ENCODE data around the gene CCNJL.

Gene CCNJL

DNA sequence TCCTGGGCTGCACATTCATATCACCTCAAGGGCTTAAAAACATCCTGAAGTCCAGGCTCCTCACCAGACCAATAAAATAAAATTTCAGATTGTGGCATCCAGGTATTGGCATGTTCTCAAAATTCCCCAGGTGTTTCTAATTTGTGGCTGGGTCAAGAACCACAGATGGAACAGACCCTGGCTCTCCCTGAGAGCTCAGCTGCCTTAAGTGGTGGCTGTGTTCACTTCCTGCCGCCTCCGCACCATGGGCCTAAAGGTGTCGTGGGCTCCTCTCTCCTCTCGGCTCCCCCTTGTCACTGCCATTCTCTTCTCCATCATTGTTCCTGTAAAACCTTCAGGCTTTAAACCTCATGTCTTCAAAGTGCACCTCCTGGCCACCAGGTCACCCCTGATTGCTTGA is 17.8 kb upstream of the CCNJL start:
- DNase-seq: no peak

GRCh38 chr5:160327818-160328217 is 15.5 kb upstream of the CCNJL start:
- no peak for DNase-seq

DNA sequence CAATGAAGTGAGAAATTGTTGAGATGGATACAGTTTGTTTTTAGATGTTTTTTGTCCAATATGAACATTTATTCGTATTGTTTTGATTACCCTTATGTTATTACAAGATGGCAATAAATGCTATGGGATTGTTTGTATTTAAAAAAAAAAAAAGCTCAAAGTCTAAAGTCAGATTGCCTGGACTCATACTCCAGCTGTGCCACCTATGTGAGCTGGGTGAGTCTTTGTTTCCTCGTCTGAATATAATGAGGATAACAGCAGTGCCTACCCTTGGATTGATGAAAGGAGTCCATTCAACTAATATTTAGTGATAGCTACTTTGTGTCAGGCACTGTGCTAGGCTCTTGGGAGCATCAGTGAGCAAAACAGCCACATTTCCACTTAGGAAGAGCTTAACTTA is 14.6 kb upstream of the CCNJL start:
- DNase-seq: no peak

GRCh38 chr5:160325716-160326115 is 13.4 kb upstream of the CCNJL start:
- DNase-seq: no peak

DNA sequence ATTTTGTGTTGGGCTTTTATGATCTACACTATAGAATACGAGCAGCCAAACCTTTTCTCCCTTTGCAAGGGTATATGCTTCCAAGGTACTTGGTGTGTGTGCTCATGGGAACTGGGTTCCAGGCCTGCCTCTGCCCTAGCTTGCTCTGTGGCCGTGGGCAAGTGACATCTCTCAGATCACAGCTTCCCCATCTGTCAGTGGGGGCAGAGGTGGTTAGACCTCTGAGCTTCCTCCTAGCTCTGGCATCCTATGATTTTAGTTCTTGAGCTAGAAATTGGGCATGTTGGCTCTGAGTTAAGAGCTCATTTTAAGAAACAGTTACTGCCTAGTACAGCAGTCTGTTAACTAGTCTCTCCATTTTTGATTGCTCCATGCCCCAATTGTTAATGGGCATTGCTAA is 12.5 kb upstream of the CCNJL start:
- no peak for DNase-seq

DNA sequence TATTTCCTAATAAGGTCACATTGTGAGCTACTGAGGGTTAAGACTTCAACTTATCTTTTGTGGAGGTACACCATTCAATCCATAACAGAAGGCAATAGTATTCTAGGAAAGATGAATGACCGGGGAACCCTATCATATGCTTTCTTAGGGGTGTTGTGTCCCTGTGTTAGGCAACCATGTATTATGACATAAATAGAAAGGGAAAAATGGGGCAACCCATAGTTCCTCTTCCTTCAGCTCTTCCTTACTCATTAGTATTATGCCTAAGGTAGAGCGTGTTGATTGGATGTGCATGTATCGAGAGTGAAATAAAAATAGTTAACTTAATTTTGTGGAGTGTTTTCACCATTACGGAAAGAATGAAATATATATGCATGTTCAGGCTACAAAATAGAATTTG is 6.0 kb upstream of the CCNJL start:
- no peak for DNase-seq

GRCh38 chr5:160317434-160317833 is 5.1 kb upstream of the CCNJL start:
- no peak for DNase-seq

- no peak for DNase-seq
Measured at GRCh38 chr5:160315968-160316367, 3.6 kb upstream of the CCNJL start.

DNA sequence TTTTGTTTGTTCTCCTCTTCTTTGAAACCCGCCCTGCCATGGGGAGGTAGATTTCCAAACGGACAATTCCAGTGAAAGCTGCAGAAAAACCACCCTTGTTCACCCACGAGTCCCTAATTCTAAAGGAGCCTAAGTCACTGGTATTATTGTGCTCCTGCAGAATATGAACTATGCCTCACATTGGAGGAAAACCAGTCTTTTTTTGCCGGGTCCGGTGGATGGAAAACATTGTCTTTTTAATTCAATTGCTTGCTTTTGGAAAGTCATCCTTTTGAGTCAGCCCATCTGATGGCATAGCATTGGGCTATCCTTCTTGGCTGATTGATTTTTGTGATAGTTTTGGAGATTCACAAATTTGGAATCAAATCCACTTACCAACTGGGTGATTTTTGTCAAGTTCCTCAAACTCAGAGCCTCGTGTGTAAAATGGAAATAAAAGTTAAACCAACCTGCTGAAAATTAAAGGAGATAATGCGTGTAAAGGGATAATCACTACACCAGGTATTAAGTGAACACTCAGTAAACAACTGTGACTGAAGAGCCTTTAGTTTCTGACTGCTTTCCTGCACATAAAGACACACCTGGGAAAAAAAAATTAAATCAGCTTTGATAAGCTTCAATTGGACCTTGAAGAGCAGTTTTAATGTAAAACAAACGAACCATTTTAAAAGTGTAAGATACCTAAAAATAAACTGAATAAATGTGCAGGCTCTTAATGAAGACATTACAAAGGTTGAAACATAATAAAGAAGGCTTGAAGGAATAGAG is 780 bp upstream of the CCNJL start:
- DNase-seq: no peak

- no peak for DNase-seq
Measured at GRCh38 chr5:160311491-160312133, 752 bp downstream of the CCNJL start.

GRCh38 chr5:160310552-160311295 is 1.6 kb downstream of the CCNJL start:
- no peak for DNase-seq

DNA sequence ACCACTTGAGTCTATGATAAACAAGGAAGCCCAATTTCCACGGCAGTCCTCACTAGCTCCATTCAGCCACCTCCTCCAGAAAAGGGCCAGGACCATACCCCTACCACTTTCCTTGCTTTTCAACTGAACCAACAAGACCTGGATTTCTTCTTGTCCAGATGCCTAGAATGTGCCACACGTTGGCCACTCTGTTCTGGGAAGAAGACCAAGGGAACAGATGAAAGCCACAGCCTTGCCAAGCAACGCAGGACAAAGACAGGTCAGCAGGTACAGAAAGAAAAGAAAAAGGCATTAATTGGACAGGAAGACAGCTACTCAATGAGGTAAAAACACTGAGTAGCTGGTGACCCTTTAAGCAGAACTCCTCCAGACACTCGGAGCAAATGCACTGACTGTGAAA is 2.2 kb downstream of the CCNJL start:
- no peak for DNase-seq

DNA sequence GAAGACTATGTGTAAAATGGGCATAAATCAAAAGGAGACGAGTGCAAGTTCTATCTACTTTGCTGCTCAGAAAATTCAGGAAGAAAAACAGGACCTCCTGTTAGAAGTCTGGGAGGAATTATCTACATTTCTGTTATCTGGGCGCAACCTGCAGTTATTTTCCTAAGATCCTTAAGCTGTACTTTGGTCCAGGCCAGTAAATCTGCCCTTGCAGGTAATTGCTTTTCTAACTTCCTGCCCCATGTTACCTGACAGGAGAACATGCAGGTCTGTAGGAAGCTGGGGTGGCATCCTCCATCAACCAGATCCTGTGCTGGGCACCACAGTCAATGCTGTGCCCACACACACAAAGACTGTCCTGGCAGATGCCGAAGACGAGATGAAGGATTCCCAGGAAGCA is 5.7 kb downstream of the CCNJL start:
- DNase-seq: no peak

DNA sequence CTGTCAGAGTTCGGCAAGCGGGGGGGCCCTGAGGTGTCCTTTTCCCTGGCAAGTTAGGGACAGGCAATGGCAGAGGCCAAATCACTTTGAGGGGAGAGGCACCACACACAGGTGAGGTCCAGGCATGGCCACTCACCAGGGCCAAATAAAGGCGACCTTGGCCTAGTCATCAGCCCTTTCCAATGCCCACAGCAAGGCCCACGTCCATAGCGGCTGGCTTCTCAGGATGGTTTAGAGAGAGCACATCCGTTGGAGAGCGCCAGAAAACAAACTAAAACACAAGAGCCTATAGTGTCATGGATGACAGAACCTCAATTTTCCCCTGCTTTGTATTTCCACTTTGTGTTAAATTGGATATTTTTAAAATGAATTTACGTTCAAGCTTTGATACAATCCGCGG is 7.0 kb downstream of the CCNJL start:
- DNase-seq: no peak

- DNase-seq: no peak
Measured at GRCh38 chr5:160303690-160304089, 8.7 kb downstream of the CCNJL start.

GRCh38 chr5:160298189-160298588 is 14.2 kb downstream of the CCNJL start:
- DNase-seq: no peak

DNA sequence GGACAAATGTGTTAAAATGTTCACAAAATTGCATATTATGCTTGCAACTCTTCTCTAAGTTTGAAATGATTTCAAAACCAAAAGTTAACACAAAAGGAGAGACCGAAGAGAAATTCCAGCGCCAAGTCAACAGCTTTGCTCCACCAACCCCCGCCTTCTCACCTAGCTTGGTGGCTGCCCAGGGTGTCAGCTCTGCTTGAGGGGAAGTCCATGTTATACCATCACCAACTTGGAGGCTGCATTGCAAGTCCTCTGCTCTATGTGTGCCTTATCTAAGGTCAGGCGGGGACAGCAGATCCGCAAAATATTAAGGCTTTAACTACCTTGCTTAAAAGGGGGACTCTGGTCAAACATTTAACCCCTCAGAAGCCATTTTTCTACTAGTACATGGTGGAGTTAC is 14.6 kb downstream of the CCNJL start:
- DNase-seq: no peak

DNA sequence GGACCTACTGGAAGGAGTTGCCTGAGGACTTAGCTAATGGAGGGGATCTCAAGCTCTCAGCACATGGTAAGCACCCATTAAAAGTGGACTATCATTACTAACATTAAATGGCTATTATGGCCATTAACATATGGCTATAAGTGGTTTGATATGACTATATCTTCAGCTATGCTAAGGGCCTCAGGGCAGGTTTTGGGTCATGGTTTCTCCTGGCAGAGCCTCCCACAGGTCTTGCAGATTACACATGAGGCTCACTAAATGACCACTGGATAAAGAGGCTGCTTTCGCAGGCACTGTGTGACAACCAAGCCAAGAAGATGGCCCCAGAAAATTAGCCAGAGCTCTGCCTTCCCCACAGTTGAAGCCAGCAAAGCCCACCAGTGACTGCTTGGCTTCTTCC is 15.4 kb downstream of the CCNJL start:
- no peak for DNase-seq

GRCh38 chr5:160296496-160296895 is 15.9 kb downstream of the CCNJL start:
- DNase-seq: no peak

GRCh38 chr5:160293901-160294561 is 18.3 kb downstream of the CCNJL start:
- no peak for DNase-seq

DNA sequence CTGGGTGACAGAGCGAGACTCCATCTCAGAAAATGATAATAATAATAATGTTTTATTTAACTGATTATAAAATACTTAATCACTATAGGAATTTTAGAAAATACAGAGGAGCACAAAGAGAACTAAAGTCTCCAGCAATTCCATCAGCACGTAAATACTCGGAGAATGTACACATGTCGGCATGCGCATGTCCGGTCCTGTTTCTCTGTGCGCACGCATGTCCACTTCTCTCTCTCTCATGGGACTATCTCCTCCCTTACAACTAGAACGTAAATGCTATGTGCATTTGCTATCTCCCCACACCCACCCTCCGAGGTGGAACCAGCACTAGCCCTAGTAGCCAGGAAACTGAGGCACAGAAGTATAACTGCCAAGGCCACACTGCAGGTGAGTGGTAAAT is 19.0 kb downstream of the CCNJL start:
- no peak for DNase-seq

DNA sequence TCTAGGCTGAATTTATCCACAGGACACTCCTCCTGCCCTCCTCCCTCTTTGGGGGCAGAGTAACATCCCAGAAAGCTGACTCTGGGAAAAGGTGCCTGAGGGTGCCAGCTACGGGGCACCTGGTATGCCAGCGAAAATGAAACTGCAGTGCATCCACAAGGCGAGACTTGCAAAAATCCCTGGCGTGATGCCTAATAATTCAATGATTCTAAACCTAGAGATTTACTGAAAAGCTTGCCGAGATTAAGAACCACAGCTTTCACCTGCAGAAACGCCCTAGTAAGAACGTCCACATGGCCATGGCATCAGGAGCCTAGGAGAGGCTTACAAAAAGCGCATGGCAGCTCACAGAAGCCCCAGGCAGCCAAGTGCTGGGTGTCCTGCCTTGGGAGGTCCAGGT is 20.9 kb downstream of the CCNJL start:
- no peak for DNase-seq

GRCh38 chr5:160290751-160291150 is 21.6 kb downstream of the CCNJL start:
- no peak for DNase-seq

- no peak for DNase-seq
Measured at GRCh38 chr5:160289721-160290120, 22.6 kb downstream of the CCNJL start.

Data from T-helper 1 cell (primary cell).